Measurements from ENCODE around the gene MTHFD1.

DNA sequence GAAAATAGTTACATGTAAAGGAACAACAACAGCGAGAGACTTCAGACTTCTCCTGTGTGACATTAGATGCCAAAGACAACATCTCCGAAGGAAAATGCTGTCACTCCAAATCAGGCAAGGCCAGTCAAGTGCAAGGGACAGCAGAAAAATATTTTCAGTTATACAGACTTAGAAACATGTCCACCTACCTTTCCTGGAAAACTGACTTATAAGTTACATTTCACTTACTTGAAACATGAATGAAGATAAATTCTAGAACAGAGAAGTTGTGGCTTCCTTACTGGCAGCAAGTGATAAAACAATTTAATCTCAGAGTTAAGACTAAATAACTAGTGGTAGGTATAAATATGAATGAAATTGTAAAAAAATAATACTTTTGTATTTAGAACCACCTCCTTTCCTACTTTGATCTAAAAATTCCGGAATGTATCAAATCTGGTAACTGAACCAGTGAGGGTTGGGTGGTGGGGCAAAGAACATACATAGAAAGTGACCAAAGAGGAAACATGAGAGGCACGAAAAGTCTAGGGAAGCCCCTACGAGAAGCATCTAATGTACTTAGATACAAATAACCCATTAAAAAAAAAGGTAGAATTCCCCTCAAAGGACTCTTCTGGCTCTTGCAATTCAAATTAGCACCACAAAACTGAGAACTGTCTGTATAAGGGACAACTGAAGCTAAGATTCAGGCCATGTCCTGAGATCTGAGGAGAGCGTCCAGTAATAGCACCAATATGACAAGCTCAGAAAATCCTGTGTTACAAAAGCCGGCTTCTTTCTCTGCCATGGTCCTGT is 21.2 kb downstream of the MTHFD1 start:
- TF ChIP-seq, protein P1, sequence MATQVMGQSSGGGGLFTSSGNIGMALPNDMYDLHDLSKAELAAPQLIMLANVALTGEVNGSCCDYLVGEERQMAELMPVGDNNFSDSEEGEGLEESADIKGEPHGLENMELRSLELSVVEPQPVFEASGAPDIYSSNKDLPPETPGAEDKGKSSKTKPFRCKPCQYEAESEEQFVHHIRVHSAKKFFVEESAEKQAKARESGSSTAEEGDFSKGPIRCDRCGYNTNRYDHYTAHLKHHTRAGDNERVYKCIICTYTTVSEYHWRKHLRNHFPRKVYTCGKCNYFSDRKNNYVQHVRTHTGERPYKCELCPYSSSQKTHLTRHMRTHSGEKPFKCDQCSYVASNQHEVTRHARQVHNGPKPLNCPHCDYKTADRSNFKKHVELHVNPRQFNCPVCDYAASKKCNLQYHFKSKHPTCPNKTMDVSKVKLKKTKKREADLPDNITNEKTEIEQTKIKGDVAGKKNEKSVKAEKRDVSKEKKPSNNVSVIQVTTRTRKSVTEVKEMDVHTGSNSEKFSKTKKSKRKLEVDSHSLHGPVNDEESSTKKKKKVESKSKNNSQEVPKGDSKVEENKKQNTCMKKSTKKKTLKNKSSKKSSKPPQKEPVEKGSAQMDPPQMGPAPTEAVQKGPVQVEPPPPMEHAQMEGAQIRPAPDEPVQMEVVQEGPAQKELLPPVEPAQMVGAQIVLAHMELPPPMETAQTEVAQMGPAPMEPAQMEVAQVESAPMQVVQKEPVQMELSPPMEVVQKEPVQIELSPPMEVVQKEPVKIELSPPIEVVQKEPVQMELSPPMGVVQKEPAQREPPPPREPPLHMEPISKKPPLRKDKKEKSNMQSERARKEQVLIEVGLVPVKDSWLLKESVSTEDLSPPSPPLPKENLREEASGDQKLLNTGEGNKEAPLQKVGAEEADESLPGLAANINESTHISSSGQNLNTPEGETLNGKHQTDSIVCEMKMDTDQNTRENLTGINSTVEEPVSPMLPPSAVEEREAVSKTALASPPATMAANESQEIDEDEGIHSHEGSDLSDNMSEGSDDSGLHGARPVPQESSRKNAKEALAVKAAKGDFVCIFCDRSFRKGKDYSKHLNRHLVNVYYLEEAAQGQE (IDR thresholded peaks at IDR 0.05; ENCODE audit: insufficient read depth in 1 of 2, low read depth in 2 of 2, low read length in 2 of 2): no peak
- TF ChIP-seq POLR2AphosphoS5 (IDR thresholded peaks at IDR 0.05; ENCODE audit: low read depth, low read length): no peak
- no peak for TF ChIP-seq SIN3A (IDR thresholded peaks at IDR 0.05; ENCODE audit: borderline replicate concordance, insufficient read depth, low read length)
- no peak for TF ChIP-seq TAF1 (IDR thresholded peaks at IDR 0.05; ENCODE audit: borderline replicate concordance, insufficient read depth, low read length)
- no peak for TF ChIP-seq FOXP2 (optimal IDR thresholded peaks at IDR 0.05; ENCODE audit: borderline replicate concordance, extremely low read depth, extremely low read length, insufficient read depth)
